Breast epithelium (tissue), 3 donors: ENCODE measurements around the gene TMPRSS15.

ENCODE experiments used
- POLR2A ChIP-seq: fragments of 450-650 bp; IDR thresholded peaks from one replicate; pipeline ENCODE4 v1.6.1; 2016; ENCODE audit warnings: antibody characterized with exemption, mild to moderate bottlenecking, moderate library complexity
- POLR2AphosphoS5 ChIP-seq, 3 donors: sonication (generic); formaldehyde crosslinking; IDR thresholded peaks; one replicate each; pipeline ENCODE4 v1.6.1; 2017; ENCODE audit warnings: antibody characterized with exemption in 3 of 3
- TF ChIP-seq, protein P1 (sequence below), 3 donors: fragments of 450-650 bp; IDR thresholded peaks; one replicate each; pipeline ENCODE4 v1.5.1; 2016 to 2017; ENCODE audit warnings: antibody characterized with exemption in 3 of 3, mild to moderate bottlenecking in 3 of 3, moderate library complexity in 3 of 3

DNA sequence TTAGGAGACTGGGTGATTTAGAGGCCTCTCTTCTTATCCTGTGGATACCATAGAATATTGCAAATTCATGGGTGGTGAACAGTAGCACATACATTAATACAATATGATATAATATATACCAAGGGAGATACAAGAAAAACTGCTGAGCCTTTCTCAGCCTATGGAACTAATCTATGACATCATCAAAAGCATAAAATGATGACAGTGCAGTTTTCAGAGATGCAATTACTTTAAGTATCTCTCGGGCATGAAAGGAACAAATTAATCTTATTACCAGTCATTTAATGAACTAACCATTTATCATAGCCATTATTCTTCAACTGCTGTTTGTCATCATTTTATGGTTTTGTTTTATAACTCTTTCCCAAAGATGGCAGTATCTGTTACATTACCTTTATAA lies 155.4 kb downstream of the TMPRSS15 start:
- TF ChIP-seq, protein P1, sequence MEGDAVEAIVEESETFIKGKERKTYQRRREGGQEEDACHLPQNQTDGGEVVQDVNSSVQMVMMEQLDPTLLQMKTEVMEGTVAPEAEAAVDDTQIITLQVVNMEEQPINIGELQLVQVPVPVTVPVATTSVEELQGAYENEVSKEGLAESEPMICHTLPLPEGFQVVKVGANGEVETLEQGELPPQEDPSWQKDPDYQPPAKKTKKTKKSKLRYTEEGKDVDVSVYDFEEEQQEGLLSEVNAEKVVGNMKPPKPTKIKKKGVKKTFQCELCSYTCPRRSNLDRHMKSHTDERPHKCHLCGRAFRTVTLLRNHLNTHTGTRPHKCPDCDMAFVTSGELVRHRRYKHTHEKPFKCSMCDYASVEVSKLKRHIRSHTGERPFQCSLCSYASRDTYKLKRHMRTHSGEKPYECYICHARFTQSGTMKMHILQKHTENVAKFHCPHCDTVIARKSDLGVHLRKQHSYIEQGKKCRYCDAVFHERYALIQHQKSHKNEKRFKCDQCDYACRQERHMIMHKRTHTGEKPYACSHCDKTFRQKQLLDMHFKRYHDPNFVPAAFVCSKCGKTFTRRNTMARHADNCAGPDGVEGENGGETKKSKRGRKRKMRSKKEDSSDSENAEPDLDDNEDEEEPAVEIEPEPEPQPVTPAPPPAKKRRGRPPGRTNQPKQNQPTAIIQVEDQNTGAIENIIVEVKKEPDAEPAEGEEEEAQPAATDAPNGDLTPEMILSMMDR (IDR thresholded peaks at IDR 0.05) = no peak
- TF ChIP-seq POLR2AphosphoS5 (IDR thresholded peaks at IDR 0.05) (no peak), POLR2A (no peak)
